Measurements from ENCODE around the gene HOXD1.

GRCh38 chr2:176155356-176156044 lies 33.0 kb upstream of the HOXD1 start:
- TF ChIP-seq CTCF (IDR thresholded peaks at IDR 0.05 in 4 of 5, conservative IDR thresholded peaks at IDR 0.05 in 1 of 5), result no peak
- TF ChIP-seq POLR2A (IDR thresholded peaks at IDR 0.05), result no peak

Data from gastrocnemius medialis (tissue), 4 donors.